Type B pancreatic cell (in vitro differentiated cells): ENCODE measurements around the gene BTF3L4. TPM values are rescaled to one million over a fixed set of nuclear protein-coding genes. Genes with fewer than 3 reads are reported as not detected.

ENCODE experiments used
- DNase-seq: peaks from one replicate; pipeline ENCODE4 v3.0.0; 2021; ENCODE audit warnings: mixed read lengths; ENCODE audit not compliant: unreplicated experiment; ENCODE audit errors: extremely low spot score
- H3K27ac Mint-ChIP-seq: 2 replicates; pipeline ENCODE4 v1.8.0; 2021; ENCODE audit warnings: mild to moderate bottlenecking, mixed read lengths
- H3K27me3 Mint-ChIP-seq: 2 replicates; pipeline ENCODE4 v1.8.0; 2021; ENCODE audit warnings: mixed read lengths
- H3K36me3 Mint-ChIP-seq: 2 replicates; pipeline ENCODE4 v1.8.0; 2021; ENCODE audit warnings: mixed read lengths
- H3K4me1 Mint-ChIP-seq: one replicate; pipeline ENCODE4 v1.8.0; 2021; ENCODE audit warnings: mixed read lengths; ENCODE audit not compliant: unreplicated experiment
- H3K4me3 Mint-ChIP-seq: 2 replicates; pipeline ENCODE4 v1.8.0; 2021; ENCODE audit warnings: mild to moderate bottlenecking, mixed read lengths
- H3K9me3 Mint-ChIP-seq: 2 replicates; pipeline ENCODE4 v1.8.0; 2021; ENCODE audit warnings: mixed read lengths
- total RNA-seq: library from RNA; stranded (reverse); gene quantifications from 2 replicates; pipeline ENCODE4 v1.2.1, GENCODE V29; 2021; ENCODE audit warnings: low replicate concordance
- TF ChIP-seq, protein P1 (sequence below): fragments of 200-600 bp; sonication (generic); conservative IDR thresholded peaks from 2 replicates; pipeline ENCODE4 v1.5.0; 2021; ENCODE audit warnings: antibody characterized with exemption, mild to moderate bottlenecking

Gene BTF3L4
- total RNA-seq, 1 donor from 2014 or later, result 73.4 TPM

DNA sequence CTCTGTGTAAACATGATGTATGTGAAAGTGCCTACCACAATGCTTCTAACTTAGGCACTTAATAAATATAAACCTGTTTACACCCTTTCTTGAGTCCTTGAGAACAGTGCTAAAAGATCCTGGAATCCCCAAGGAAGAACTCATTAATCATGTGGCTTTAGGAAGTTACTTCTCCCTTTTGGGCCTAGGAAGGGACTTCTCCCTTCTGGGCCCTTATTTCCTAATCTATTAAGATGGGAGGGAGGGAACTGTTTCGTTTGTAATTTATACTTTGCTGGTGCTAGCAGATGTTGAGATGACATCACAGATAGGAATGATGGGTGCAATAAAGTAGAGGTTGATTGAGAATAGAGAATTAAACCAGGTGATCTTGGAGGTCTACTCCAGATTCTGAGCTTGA is 1.2 kb downstream of the BTF3L4 start:
- Mint-ChIP-seq H3K27ac (peak overlapping the region; percentile 96), H3K36me3 (peaks cover 17% of the 10 kb centered on the region), H3K9me3 (no peaks in the 10 kb centered on the region), H3K4me1 (peaks cover 27% of the 10 kb centered on the region), H3K27me3 (no peaks in the 10 kb centered on the region), H3K4me3 (peak overlapping the region; percentile 98)
- no peak for DNase-seq
- TF ChIP-seq, protein P1, sequence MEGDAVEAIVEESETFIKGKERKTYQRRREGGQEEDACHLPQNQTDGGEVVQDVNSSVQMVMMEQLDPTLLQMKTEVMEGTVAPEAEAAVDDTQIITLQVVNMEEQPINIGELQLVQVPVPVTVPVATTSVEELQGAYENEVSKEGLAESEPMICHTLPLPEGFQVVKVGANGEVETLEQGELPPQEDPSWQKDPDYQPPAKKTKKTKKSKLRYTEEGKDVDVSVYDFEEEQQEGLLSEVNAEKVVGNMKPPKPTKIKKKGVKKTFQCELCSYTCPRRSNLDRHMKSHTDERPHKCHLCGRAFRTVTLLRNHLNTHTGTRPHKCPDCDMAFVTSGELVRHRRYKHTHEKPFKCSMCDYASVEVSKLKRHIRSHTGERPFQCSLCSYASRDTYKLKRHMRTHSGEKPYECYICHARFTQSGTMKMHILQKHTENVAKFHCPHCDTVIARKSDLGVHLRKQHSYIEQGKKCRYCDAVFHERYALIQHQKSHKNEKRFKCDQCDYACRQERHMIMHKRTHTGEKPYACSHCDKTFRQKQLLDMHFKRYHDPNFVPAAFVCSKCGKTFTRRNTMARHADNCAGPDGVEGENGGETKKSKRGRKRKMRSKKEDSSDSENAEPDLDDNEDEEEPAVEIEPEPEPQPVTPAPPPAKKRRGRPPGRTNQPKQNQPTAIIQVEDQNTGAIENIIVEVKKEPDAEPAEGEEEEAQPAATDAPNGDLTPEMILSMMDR, result no peak

DNA sequence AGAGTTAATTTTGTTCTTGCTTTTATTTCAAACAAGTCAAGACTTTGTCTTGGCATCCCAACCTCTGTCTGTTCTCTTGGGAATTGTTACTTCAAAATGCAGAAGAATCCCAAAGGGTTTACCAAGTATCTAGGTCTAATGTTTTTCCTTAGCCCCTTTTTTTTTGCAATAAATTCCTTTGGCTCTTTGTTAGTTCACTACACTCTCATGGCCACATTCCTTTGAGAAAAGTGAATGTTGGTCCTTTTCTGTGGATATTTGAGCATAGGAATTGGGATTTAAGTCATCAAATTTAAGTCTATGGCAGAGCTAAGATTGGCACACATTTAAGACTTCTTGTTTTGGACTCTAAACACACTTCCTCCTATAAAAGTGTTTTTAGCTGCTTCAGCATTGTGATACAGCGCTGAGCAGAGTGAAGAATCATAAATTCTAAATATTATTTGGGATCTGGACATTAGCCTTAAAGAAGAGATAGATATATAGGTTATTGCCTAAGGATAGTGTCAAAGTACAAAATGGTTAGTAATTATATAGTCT is 1.9 kb downstream of the BTF3L4 start:
- H3K36me3 Mint-ChIP-seq, result peaks cover 14% of the 10 kb centered on the region
- no peaks in the 10 kb centered on the region for H3K9me3 Mint-ChIP-seq

DNA sequence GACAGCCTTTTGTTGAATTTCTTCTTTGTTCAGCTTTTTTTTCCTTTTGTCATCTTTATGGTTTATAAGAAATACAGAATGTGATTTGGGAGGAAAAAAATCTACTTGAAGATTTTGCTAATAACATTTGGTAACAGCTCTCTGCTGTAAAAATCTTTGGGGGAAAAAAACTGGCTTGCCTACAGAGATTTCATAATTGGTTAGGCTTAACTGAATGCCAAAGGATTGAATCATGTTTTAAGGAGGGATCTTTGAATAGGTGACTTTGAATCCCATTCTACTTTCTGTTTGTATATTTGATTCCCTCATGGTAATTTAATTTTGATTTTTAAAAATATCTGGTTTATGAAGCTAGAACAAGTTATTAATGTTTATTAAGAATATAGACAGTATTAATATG is 3.2 kb downstream of the BTF3L4 start:
- TF ChIP-seq, protein P1, result no peak
- DNase-seq, result no peak
- H3K27me3 Mint-ChIP-seq, result no peaks in the 10 kb centered on the region

More for the DNA sequence above, 1.9 kb downstream of the BTF3L4 start:
- Mint-ChIP-seq H3K4me1 (peaks cover 23% of the 10 kb centered on the region), H3K27ac (peak overlapping the region; percentile 96), H3K27me3 (no peaks in the 10 kb centered on the region), H3K4me3 (peak overlapping the region; percentile 98)
- no peak for DNase-seq
- TF ChIP-seq, protein P1, result no peak

DNA sequence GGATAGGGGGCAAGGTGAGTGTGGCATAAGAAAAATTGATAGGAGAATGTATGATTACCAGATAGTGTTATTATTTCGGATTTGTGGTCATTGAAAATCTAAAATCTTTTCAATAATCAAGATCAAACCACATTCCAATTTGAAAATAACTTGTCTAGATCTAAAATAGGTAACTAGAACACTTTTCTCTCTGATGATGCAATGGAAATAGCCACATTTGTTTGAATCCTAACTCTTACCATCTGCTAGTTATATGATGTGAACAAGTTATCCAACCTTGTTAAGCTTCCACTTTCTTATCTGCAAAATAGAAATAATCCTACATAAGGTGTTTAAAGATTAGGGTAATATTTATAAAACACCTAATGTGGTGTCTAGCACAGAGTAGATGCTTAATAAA is 3.8 kb downstream of the BTF3L4 start:
- H3K36me3 Mint-ChIP-seq, result peaks cover 27% of the 10 kb centered on the region
- peaks cover 17% of the 10 kb centered on the region for H3K4me1 Mint-ChIP-seq
- no peak overlapping the region for H3K27ac Mint-ChIP-seq
- TF ChIP-seq, protein P1, result no peak
- DNase-seq, result no peak
- no peaks in the 10 kb centered on the region for H3K27me3 Mint-ChIP-seq
- no peak overlapping the region for H3K4me3 Mint-ChIP-seq
- no peaks in the 10 kb centered on the region for H3K9me3 Mint-ChIP-seq

More for the DNA sequence above, 3.2 kb downstream of the BTF3L4 start:
- Mint-ChIP-seq H3K4me1 (peaks cover 17% of the 10 kb centered on the region), H3K36me3 (peaks cover 27% of the 10 kb centered on the region), H3K9me3 (no peaks in the 10 kb centered on the region), H3K27ac (peak overlapping the region; percentile 96), H3K4me3 (peak overlapping the region; percentile 98)

DNA sequence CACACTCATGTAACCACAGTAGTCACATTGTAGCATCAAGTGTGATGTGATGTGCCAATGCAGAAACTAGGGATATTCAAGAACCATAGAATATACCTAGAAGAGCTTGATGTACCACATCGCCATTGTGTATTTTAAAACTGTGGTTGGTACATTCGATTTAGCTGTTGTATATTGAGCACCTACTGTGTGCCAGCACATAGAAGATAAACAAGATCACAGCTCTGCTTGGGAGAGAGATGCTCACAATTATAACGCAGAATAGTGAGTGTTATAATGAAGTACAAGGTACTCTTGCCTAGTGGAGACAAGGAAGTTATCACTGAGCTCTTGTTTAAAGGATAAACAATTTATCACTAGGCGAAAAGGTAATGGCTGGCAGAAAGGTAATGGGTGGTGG is 4.7 kb downstream of the BTF3L4 start:
- Mint-ChIP-seq H3K36me3 (peaks cover 27% of the 10 kb centered on the region), H3K27ac (no peak overlapping the region), H3K4me1 (peaks cover 17% of the 10 kb centered on the region), H3K27me3 (no peaks in the 10 kb centered on the region), H3K9me3 (no peaks in the 10 kb centered on the region), H3K4me3 (no peak overlapping the region)
- no peak for DNase-seq
- TF ChIP-seq, protein P1, result no peak
